Effector memory CD4-positive, alpha-beta T cell (primary cell): ENCODE data around the gene BCL2L12.
"Not testable (repeated sequence)": the region's sequence is repeated elsewhere in the genome, so short reads cannot be mapped to it uniquely, and the experiment has no call there.

Experiments used
- DNase-seq, 3 donors: peaks; one replicate each; pipeline ENCODE4 v3.0.0-alpha.2; 2020
- H3K27ac ChIP-seq: 2 replicates; pipeline ENCODE4 v1.7.0; 2013; ENCODE audit warnings: mild to moderate bottlenecking, low read length, moderate library complexity; ENCODE audit not compliant: insufficient read depth, poor library complexity, severe bottlenecking
- H3K27me3 ChIP-seq: replicated peaks from 2 replicates; pipeline ENCODE4 v1.7.0; 2013; ENCODE audit warnings: mild to moderate bottlenecking, low read length; ENCODE audit not compliant: insufficient read depth, control insufficient read depth, poor library complexity, severe bottlenecking
- H3K36me3 ChIP-seq: 2 replicates; pipeline ENCODE4 v1.7.0; 2013; ENCODE audit warnings: mild to moderate bottlenecking, low read length, moderate library complexity; ENCODE audit not compliant: control insufficient read depth, insufficient read depth
- H3K4me1 ChIP-seq: 2 replicates; pipeline ENCODE4 v1.7.0; 2013; ENCODE audit warnings: low read length, mild to moderate bottlenecking; ENCODE audit not compliant: control insufficient read depth, insufficient read depth, poor library complexity, severe bottlenecking
- H3K4me3 ChIP-seq: 2 replicates; pipeline ENCODE4 v1.7.0; 2013; ENCODE audit warnings: low read length, low read depth, mild to moderate bottlenecking; ENCODE audit not compliant: insufficient read depth, poor library complexity, severe bottlenecking
- H3K9me3 ChIP-seq: 2 replicates; pipeline ENCODE4 v1.7.0; 2013; ENCODE audit warnings: mild to moderate bottlenecking, low read length, moderate library complexity; ENCODE audit not compliant: control insufficient read depth

The BCL2L12 gene

DNA sequence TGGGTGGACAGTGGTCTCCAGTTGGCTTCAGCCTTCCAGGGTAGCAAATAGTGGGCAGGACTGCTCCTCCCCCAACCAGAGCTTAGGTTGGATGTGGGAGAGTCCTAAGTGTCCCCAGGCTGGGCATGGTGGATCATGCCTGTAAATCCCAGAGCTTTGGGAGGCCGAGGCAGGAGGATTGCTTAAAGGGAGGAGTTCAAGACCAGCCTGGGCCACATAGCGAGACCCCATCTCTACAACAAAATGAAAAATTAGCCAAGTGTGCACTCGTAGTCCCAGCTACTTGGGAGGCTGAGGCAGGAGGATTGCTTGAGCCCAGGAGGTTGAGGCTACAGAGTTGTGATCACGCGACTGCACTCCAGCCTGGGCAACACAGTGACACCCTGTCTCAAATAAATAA, 33.2 kb upstream of the BCL2L12 start:
- H3K4me3 ChIP-seq: no peak overlapping the region
- H3K27ac ChIP-seq: peak overlapping the region; percentile 1
- H3K27me3 ChIP-seq: no peaks in the 10 kb centered on the region
- no peaks in the 10 kb centered on the region for H3K9me3 ChIP-seq
- no peaks in the 10 kb centered on the region for H3K36me3 ChIP-seq
- DNase-seq: no peak
- no peaks in the 10 kb centered on the region for H3K4me1 ChIP-seq

DNA sequence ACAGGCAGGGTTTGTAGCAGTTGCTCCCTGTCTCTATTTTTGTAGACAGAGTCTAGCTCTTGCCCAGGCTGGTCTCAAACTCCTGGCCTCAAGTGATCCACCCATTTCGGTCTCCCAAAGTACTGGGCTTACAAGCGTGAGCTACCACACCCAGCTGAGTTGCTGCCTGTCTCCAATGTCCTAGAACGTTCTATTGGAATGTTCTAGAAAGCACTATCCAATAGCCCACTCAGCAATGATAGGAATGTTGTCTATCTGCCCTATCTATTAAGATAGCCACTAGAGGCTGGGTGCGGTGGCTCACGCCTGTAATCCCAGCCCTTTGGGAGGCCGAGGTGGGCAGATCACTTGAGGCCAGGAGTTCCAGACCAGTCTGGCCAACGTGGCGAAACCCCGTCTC, 32.5 kb upstream of the BCL2L12 start:
- H3K27ac ChIP-seq, H3K4me3 ChIP-seq, H3K36me3 ChIP-seq, H3K4me1 ChIP-seq, DNase-seq, H3K9me3 ChIP-seq, H3K27me3 ChIP-seq: not testable (repeated sequence)

GRCh38 chr19:49635530-49636232, 30.1 kb upstream of the BCL2L12 start:
- H3K4me3 ChIP-seq: no peak overlapping the region
- no peaks in the 10 kb centered on the region for H3K9me3 ChIP-seq
- H3K4me1 ChIP-seq: peaks cover 18% of the 10 kb centered on the region
- no peaks in the 10 kb centered on the region for H3K27me3 ChIP-seq
- no peak overlapping the region for H3K27ac ChIP-seq
- no peaks in the 10 kb centered on the region for H3K36me3 ChIP-seq
- DNase-seq: no peak

DNA sequence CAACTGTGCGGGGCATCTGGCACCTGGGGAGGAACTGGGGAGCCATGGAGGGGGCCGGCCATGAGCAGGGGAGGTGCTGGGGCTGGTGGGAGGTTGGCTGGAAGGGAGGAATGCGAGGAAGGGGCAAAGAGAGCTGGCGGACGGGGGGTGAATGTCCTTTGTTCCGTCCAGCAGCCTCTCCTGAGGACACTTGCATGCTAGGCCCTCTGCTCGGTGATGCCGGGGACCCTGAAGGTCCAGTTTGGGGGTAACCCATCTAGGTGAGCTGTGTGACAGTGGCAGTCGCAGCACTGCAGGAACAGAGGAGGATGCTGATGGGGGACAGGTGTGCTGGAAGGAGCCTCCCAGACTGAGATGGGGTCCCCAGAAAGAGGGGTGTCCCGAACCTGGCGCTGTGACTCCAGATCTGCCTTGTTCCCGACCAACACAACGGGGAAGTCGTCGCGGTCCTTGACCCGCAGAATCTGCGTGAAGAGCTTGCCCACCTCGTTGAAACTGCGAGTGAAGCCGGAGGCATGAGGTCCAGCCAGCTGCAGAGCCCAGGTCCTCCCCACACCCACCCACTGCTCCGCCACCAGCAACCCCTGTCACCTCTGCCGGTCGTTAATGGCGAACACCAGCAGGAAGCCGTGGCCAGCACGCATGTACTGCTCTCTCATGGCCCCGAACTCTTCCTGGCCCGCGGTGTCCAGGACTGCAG, 29.4 kb upstream of the BCL2L12 start:
- H3K4me1 ChIP-seq: peaks cover 23% of the 10 kb centered on the region
- no peak for DNase-seq
- H3K27me3 ChIP-seq: no peaks in the 10 kb centered on the region
- H3K36me3 ChIP-seq: no peaks in the 10 kb centered on the region
- no peak overlapping the region for H3K27ac ChIP-seq
- no peaks in the 10 kb centered on the region for H3K9me3 ChIP-seq
- H3K4me3 ChIP-seq: no peak overlapping the region

GRCh38 chr19:49637821-49638738, 27.7 kb upstream of the BCL2L12 start:
- Histone ChIP-seq H3K36me3 (no peaks in the 10 kb centered on the region), H3K4me3 (no peak overlapping the region), H3K4me1 (peaks cover 29% of the 10 kb centered on the region), H3K27ac (no peak overlapping the region), H3K27me3 (no peaks in the 10 kb centered on the region), H3K9me3 (no peaks in the 10 kb centered on the region)
- DNase-seq: no peak

- H3K4me3 ChIP-seq: peak overlapping the region; percentile 70
- peak overlapping the region; percentile 74 for H3K27ac ChIP-seq
- H3K27me3 ChIP-seq: no peaks in the 10 kb centered on the region
- no peak for DNase-seq
- peaks cover 34% of the 10 kb centered on the region for H3K4me1 ChIP-seq
- no peaks in the 10 kb centered on the region for H3K9me3 ChIP-seq
- no peaks in the 10 kb centered on the region for H3K36me3 ChIP-seq
Measured at GRCh38 chr19:49639401-49640112, 26.2 kb upstream of the BCL2L12 start.

DNA sequence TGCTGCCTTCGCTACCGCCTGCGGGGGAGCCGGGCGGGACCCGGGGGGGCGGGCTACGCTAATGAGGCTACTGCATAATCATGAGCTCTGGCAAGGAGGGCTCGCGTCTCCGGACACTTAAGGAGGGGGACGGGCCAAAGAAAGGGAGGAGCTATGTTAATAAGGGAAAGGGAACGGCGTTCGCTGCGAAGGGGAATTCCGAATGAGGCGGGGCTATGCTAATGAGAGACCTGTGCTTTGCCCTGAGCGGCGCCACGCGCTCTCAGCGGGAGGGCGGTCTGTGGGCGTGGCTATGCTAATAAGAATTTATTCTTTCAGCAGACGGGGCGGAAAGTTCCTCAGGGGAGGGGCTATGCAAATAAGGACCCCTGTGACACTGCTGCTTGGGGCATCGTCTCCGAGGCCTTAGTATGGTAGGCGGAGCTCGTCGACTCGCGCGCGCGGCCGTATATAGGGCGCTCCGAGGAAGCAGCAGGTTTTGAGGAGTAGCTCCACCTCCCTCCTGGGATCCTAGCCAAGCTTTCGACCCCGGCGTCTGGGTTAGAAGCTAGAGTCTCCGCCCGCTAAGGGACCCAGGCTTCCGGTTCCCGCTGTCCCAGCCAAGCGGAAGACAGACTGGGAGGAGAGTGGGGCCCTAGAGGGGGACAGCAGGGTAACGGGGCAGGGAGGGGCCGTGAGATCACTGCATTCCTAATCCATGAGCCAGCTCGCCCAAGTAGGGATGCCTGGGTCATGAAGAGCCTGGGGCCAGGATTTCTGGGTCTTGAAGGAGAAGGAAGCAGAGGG, 25.4 kb upstream of the BCL2L12 start, which contains the start of gene RRAS:
Gene RRAS (minus strand): TSS at position 31 of the 786 bp plus-strand sequence. CDS start 45 bp downstream, outside the sequence.
- peak; percentile 99 to 100 (median 99) for DNase-seq
- H3K9me3 ChIP-seq: no peaks in the 10 kb centered on the region
- H3K4me3 ChIP-seq: peak within 1 kb of the TSS; percentile 70
- peaks cover 3% of the 10 kb centered on the region for H3K36me3 ChIP-seq
- H3K27me3 ChIP-seq: no peaks in the 10 kb centered on the region
- peaks cover 34% of the 10 kb centered on the region for H3K4me1 ChIP-seq
- peak within 1 kb of the TSS; percentile 74 for H3K27ac ChIP-seq

- Histone ChIP-seq H3K27me3 (no peaks in the 10 kb centered on the region), H3K36me3 (peaks cover 17% of the 10 kb centered on the region), H3K27ac (peak within 1 kb of the TSS; percentile 94), H3K9me3 (no peaks in the 10 kb centered on the region), H3K4me1 (peaks cover 34% of the 10 kb centered on the region), H3K4me3 (peak within 1 kb of the TSS; percentile 84)
- DNase-seq: peak; percentile 99
Measured at GRCh38 chr19:49641688-49642491, 23.8 kb upstream of the BCL2L12 start, which contains the start of gene SCAF1. Gene SCAF1 (plus strand): TSS chr19:49642209. CDS start chr19:49645027, 2,818 bp downstream.
